Measurements from ENCODE around the gene TMIGD1. TPM values are rescaled to one million over a fixed set of nuclear protein-coding genes. Genes with fewer than 3 reads are reported as not detected.

Gene TMIGD1
- total and polyA plus RNA-seq, 10 of the 15 experiments (the other 5 are each of a cell fraction or from before 2014, with no cell fraction given), result not detected

DNA sequence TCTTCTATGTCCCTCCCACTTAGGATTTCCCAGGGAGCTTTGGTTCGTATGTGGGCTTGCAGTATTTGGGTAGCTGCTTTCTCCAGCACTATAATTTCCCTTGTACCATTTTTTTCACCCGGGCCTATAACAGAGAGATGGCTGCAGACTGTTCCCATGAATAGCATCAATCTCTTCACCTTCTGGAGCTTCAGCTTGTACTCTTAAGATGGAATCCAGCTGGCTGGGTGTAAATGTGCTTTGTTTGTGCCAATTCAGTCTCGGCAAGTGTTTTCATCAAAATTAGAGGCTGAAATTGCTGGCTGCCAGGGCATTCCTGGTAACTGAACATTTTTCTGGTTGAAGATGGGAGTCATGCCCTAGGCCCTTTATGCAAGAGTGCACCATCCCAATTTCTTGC lies 32.7 kb upstream of the TMIGD1 start:
- Histone ChIP-seq H2AFZ (ENCODE audit: control insufficient read depth, low read depth, low read length) (no peak overlapping the region), H3K9ac (ENCODE audit: control insufficient read depth, insufficient read depth, low read length) (no peak overlapping the region), H4K20me1 (ENCODE audit: control insufficient read depth, insufficient read depth) (no peaks in the 10 kb centered on the region), H3K4me1 (ENCODE audit: control insufficient read depth, insufficient read depth, low read length) (peaks cover 16% of the 10 kb centered on the region), H3K27ac (ENCODE audit: control insufficient read depth, insufficient read depth) (no peak overlapping the region), H3K4me3 (no peak overlapping the region), H3K36me3 (ENCODE audit: control insufficient read depth in 2 of 2, insufficient read depth in 2 of 2, low read length in 1 of 2) (no peaks in the 10 kb centered on the region), H3K79me2 (ENCODE audit: control insufficient read depth, insufficient read depth, low read length) (no peaks in the 10 kb centered on the region), H3K4me2 (ENCODE audit: control insufficient read depth, insufficient read depth) (no peak overlapping the region), H3K9me3 (replicated peaks; ENCODE audit: control insufficient read depth, insufficient read depth, low read length) (peaks cover 6% of the 10 kb centered on the region; the same call in 2 of the 3 replicates), H3K27me3 (replicated peaks in 1 of 2; ENCODE audit: control insufficient read depth in 2 of 2, insufficient read depth in 2 of 2, low read length in 1 of 2) (no peaks in the 10 kb centered on the region)
- TF ChIP-seq TCF12 (IDR thresholded peaks at IDR 0.05; ENCODE audit: low read depth, low read length) (no peak), HDGF (IDR thresholded peaks at IDR 0.05) (no peak), NR2F1 (conservative IDR thresholded peaks at IDR 0.05) (no peak), NR2C1 (IDR thresholded peaks at IDR 0.05) (no peak), RAD21 (IDR thresholded peaks at IDR 0.05; ENCODE audit: insufficient read depth, low read depth, low read length) (no peak), KAT2A (conservative IDR thresholded peaks at IDR 0.05; ENCODE audit: control insufficient read depth, low read depth, low read length) (no peak), ZBED1 (IDR thresholded peaks at IDR 0.05; ENCODE audit: borderline replicate concordance) (no peak), CREM (IDR thresholded peaks at IDR 0.05; ENCODE audit: low read depth) (no peak), NBN (IDR thresholded peaks at IDR 0.05) (no peak), FOS (IDR thresholded peaks at IDR 0.05; ENCODE audit: borderline replicate concordance, extremely low read depth, insufficient read length) (no peak), ZNF207 (IDR thresholded peaks at IDR 0.05; ENCODE audit: borderline replicate concordance) (no peak), LARP7 (IDR thresholded peaks at IDR 0.05) (no peak), POLR2AphosphoS2 (IDR thresholded peaks at IDR 0.05; ENCODE audit: low read depth, low read length) (no peak), SIX5 (IDR thresholded peaks at IDR 0.05; ENCODE audit: low read depth, low read length, severe bottlenecking) (no peak), SREBF2 (IDR thresholded peaks at IDR 0.05; ENCODE audit: low read length) (no peak), KLF5 (IDR thresholded peaks at IDR 0.05; ENCODE audit: partially characterized antibody) (no peak), HCFC1 (IDR thresholded peaks at IDR 0.05; ENCODE audit: low read length) (no peak)
- TF ChIP-seq, protein P1, sequence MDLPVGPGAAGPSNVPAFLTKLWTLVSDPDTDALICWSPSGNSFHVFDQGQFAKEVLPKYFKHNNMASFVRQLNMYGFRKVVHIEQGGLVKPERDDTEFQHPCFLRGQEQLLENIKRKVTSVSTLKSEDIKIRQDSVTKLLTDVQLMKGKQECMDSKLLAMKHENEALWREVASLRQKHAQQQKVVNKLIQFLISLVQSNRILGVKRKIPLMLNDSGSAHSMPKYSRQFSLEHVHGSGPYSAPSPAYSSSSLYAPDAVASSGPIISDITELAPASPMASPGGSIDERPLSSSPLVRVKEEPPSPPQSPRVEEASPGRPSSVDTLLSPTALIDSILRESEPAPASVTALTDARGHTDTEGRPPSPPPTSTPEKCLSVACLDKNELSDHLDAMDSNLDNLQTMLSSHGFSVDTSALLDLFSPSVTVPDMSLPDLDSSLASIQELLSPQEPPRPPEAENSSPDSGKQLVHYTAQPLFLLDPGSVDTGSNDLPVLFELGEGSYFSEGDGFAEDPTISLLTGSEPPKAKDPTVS (IDR thresholded peaks at IDR 0.05; ENCODE audit: low read depth, low read length), result no peak
- TF ChIP-seq, protein P2, sequence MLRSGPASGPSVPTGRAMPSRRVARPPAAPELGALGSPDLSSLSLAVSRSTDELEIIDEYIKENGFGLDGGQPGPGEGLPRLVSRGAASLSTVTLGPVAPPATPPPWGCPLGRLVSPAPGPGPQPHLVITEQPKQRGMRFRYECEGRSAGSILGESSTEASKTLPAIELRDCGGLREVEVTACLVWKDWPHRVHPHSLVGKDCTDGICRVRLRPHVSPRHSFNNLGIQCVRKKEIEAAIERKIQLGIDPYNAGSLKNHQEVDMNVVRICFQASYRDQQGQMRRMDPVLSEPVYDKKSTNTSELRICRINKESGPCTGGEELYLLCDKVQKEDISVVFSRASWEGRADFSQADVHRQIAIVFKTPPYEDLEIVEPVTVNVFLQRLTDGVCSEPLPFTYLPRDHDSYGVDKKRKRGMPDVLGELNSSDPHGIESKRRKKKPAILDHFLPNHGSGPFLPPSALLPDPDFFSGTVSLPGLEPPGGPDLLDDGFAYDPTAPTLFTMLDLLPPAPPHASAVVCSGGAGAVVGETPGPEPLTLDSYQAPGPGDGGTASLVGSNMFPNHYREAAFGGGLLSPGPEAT (IDR thresholded peaks at IDR 0.05; ENCODE audit: low read depth), result no peak
- TF ChIP-seq, protein P3, sequence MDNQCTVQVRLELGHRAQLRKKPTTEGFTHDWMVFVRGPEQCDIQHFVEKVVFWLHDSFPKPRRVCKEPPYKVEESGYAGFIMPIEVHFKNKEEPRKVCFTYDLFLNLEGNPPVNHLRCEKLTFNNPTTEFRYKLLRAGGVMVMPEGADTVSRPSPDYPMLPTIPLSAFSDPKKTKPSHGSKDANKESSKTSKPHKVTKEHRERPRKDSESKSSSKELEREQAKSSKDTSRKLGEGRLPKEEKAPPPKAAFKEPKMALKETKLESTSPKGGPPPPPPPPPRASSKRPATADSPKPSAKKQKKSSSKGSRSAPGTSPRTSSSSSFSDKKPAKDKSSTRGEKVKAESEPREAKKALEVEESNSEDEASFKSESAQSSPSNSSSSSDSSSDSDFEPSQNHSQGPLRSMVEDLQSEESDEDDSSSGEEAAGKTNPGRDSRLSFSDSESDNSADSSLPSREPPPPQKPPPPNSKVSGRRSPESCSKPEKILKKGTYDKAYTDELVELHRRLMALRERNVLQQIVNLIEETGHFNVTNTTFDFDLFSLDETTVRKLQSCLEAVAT (IDR thresholded peaks at IDR 0.05), result no peak
- 82% methylated on average over 3 of the region's 3 CpGs for WGBS (ENCODE audit: insufficient coverage, insufficient replicate concordance, low lambda C conversion rate, missing lambda C conversion rate)
- ChIA-PET CTCF (interaction anchor here (0.6 to 1.3 kb wide), 3 partner anchors 9 to 24 kb away, joined by 3 read pairs; partner anchors contain the start of gene CPD), RAD21 (ENCODE audit: unreplicated experiment) (interaction anchor here (1.0 kb wide), 1 partner anchor 21 kb away, joined by 3 read pairs; no protein-coding TSS in a partner anchor), SMC1A (ENCODE audit: uncharacterized antibody, unreplicated experiment) (interaction anchor here (0.9 to 1.4 kb wide), 3 partner anchors 11 to 21 kb away, joined by 3 to 8 read pairs (median 4); no protein-coding TSS in a partner anchor), POLR2A (no interaction called here)
- BruUV-seq (replicated peaks), result no TSS peak
- FAIRE-seq (no peak), DNase-seq (ENCODE audit: low read depth, low spot score) (no peak), ATAC-seq (no peak)
- in situ Hi-C loops (cut with MboI), result no loop called here
- intact Hi-C loops (cut with micrococcal nuclease; ENCODE audit: unreplicated experiment), result no loop called here

Data from GM12878 (cell line).